GM18502 (cell line): ENCODE measurements around the gene B3GALT6.

ENCODE experiments used
- ATAC-seq: cut with Tn5 transposase; IDR thresholded peaks from one replicate; pipeline ENCODE4 v1.9.1; 2021; ENCODE audit warnings: mild to moderate bottlenecking; ENCODE audit not compliant: unreplicated experiment, poor library complexity

Gene B3GALT6

GRCh38 chr1:1229770-1230169, 2.3 kb upstream of the B3GALT6 start:
- ATAC-seq: no peak

GRCh38 chr1:1230656-1231399, 1.2 kb upstream of the B3GALT6 start:
- no peak for ATAC-seq

- ATAC-seq: peak; percentile 87
These were observed 433 bp upstream of the B3GALT6 start, which contains the start of gene SDF4 for GRCh38 chr1:1231400-1232207. Gene SDF4, minus strand, starts transcription at chr1:1232001. Its CDS starts 3,229 bp downstream, at chr1:1228772.

- no peak for ATAC-seq
These were observed 944 bp downstream of the B3GALT6 start for GRCh38 chr1:1232796-1233566.

- ATAC-seq: no peak
These were observed 1.5 kb downstream of the B3GALT6 start for GRCh38 chr1:1233567-1233892.

- ATAC-seq: no peak
These were observed 2.3 kb downstream of the B3GALT6 start for GRCh38 chr1:1234180-1234808.

- ATAC-seq: no peak
These were observed 3.1 kb downstream of the B3GALT6 start for GRCh38 chr1:1235016-1235744.

GRCh38 chr1:1236176-1236763, 4.2 kb downstream of the B3GALT6 start:
- no peak for ATAC-seq

- no peak for ATAC-seq
These were observed 5.2 kb downstream of the B3GALT6 start for GRCh38 chr1:1236945-1237873.

GRCh38 chr1:1237874-1238701, 6.1 kb downstream of the B3GALT6 start:
- no peak for ATAC-seq

GRCh38 chr1:1238702-1239178, 6.7 kb downstream of the B3GALT6 start:
- ATAC-seq: no peak

GRCh38 chr1:1239227-1239613, 7.2 kb downstream of the B3GALT6 start:
- ATAC-seq: no peak

GRCh38 chr1:1239614-1240347, 7.7 kb downstream of the B3GALT6 start:
- ATAC-seq: no peak

GRCh38 chr1:1240348-1240732, 8.3 kb downstream of the B3GALT6 start:
- no peak for ATAC-seq

GRCh38 chr1:1240822-1241587, 9.0 kb downstream of the B3GALT6 start:
- no peak for ATAC-seq

GRCh38 chr1:1241588-1242219, 9.7 kb downstream of the B3GALT6 start:
- no peak for ATAC-seq
